Measurements from ENCODE around the gene PGS1.

PGS1 gene

DNA sequence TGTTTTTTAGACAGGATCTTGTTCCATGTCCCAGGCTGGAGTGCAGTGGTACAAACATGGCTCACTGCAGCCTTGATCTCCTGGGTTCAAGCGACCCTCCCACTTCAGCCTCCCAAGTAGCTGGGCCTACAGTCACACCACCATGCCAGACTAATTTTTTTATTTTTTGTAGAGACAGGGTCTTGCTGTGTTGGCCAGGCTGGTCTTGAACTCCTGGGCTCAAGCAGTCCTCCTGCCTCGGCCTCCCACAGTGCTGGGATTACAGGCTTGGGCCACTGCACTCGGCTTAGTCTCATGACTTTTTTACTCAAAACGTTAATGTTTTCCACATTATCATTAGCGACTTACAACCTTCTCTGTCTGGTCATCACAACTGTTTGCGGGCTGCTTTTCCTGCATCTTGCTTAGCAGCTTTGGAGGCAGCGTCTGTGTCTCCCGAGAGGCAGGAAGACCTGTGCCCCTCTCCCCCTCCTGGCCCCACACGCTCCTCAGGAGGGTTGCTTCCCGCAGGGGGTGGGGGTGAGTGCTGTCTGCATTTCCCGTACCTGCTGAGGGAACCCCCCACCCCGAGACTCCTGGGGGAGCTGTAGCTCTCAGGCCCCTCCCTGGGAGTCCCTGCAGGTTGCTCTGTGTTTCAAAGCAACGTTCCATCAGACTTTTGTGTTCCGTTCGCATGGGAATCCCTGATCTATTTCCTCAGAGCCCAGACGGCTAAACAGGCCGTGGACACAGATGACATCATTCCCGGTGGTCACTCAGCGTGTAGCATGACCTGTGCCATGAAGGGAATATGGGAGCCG is 52.6 kb downstream of the PGS1 start:
- H3K4me3 ChIP-seq (ENCODE audit: low read depth, low read length) = no peak overlapping the region
- DNase-seq (ENCODE audit: low read depth, low spot score) = no peak
- TF ChIP-seq, protein P1, sequence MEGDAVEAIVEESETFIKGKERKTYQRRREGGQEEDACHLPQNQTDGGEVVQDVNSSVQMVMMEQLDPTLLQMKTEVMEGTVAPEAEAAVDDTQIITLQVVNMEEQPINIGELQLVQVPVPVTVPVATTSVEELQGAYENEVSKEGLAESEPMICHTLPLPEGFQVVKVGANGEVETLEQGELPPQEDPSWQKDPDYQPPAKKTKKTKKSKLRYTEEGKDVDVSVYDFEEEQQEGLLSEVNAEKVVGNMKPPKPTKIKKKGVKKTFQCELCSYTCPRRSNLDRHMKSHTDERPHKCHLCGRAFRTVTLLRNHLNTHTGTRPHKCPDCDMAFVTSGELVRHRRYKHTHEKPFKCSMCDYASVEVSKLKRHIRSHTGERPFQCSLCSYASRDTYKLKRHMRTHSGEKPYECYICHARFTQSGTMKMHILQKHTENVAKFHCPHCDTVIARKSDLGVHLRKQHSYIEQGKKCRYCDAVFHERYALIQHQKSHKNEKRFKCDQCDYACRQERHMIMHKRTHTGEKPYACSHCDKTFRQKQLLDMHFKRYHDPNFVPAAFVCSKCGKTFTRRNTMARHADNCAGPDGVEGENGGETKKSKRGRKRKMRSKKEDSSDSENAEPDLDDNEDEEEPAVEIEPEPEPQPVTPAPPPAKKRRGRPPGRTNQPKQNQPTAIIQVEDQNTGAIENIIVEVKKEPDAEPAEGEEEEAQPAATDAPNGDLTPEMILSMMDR (IDR thresholded peaks at IDR 0.05; ENCODE audit: insufficient read depth, low read length, missing control alignments) = no peak
- POLR2A ChIA-PET = interaction anchor here (0.6 kb wide), 1 partner anchor 32 kb away, joined by 3 read pairs; no protein-coding TSS in a partner anchor
- CTCF ChIA-PET = interaction anchor here (3.1 to 4.4 kb wide), 2 partner anchors 9 to 70 kb away, joined by 11 to 30 read pairs; no protein-coding TSS in a partner anchor

DNA sequence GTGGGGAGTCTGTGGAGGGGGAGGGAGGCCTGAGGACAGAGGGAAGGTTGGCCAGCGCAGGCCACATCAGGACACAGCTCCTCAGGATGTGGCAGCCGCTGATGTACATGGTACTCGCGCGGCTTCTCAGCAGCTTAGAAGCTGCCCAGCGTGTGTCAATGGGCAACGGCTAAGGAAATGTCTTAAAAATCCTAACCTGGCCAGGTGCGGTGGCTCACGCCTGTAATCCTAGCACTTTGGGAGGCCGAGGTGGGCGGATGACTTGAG is 53.2 kb downstream of the PGS1 start:
- CTCF ChIA-PET = interaction anchor here (3.1 to 4.4 kb wide), 2 partner anchors 10 to 71 kb away, joined by 11 to 30 read pairs; no protein-coding TSS in a partner anchor
- POLR2A ChIA-PET = interaction anchor here (0.6 kb wide), 1 partner anchor 31 kb away, joined by 3 read pairs; no protein-coding TSS in a partner anchor
- DNase-seq (ENCODE audit: low read depth, low spot score) = no peak
- H3K4me3 ChIP-seq (ENCODE audit: low read depth, low read length) = no peak overlapping the region
- TF ChIP-seq, protein P1 (IDR thresholded peaks at IDR 0.05; ENCODE audit: insufficient read depth, low read length, missing control alignments) = no peak

DNA sequence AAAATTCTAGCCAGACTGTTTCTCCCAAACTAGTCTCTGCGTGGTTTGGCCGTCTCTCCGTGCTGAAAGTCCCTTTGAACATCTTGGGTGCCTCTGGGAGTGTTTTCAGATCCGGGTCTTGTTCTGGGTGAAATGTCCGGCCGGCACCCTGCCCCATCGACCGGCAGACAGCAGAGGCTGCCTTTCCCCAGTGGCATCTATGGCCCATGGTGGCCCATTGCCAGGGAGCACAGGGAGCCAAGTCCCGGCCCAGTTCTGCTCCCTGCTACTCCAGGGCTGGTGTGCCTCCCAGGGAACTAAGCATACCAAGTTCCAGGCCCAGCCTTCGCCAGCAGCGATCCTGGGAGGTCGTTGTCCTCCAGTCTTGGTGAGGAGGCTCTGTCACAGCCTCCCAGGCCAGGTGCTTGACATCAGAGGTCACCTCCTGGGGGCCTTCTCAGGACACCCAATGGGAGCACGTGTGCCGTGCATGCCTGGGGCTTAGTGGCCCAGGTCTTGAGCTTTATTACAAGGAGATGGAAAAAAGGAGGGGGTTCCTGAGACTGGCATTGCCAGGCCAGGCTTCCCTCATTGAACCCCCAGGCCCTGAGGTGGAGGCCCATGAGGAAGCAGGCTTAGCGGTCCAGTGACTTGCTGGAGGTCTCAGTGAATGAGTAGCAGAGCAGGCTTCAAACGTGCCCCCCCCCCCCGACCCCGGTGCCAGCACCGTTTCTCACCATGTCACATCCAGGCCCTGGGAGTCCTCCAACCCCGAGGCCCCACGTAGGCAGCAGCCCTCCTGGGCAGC is 54.0 kb downstream of the PGS1 start:
- TF ChIP-seq, protein P1 (IDR thresholded peaks at IDR 0.05; ENCODE audit: insufficient read depth, low read length, missing control alignments) = no peak
- no peak overlapping the region for H3K4me3 ChIP-seq (ENCODE audit: low read depth, low read length)
- DNase-seq (ENCODE audit: low read depth, low spot score) = no peak
- CTCF ChIA-PET = interaction anchor here (3.1 to 4.4 kb wide), 2 partner anchors 11 to 71 kb away, joined by 11 to 30 read pairs; no protein-coding TSS in a partner anchor
- POLR2A ChIA-PET = no interaction called here

DNA sequence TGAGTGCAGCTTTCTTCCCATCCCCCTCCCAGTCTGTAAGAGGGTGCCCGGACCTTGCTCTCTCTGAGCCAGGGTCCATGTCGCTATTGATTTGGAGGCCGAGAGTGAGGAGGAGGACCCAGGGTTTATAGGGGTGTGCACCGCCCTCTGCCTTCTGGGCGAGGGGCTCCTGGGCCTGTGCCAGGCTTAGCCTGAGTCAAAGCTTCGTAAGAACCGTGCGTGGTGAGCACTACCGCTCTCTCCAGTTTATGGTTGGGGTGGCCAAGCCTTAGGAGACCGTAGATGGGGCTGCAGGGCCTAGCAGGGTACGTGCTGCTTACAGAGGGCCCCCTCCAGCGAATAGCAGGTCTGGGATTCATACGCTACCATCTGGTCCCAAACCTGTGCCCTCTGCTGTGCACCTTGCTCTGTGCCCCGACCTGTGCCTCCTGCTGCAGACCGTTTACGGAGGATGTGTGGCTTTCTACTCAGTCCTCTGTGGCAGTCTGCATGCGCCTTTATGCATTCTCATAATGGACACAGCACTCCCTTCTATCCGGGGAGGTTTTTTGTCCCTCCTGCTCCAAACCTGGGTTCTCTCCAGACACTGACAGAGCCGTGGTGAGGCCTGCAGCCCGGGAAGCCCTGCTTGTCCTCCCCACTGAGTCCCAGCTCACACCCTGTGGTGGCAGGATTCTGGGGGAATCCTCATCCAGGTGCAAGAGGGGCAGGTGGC is 54.7 kb downstream of the PGS1 start:
- ChIA-PET CTCF (interaction anchor here (4.4 kb wide), 1 partner anchor 11 kb away, joined by 30 read pairs; no protein-coding TSS in a partner anchor), POLR2A (no interaction called here)
- TF ChIP-seq, protein P1 (IDR thresholded peaks at IDR 0.05; ENCODE audit: insufficient read depth, low read length, missing control alignments) = no peak
- no peak for DNase-seq (ENCODE audit: low read depth, low spot score)
- no peak overlapping the region for H3K4me3 ChIP-seq (ENCODE audit: low read depth, low read length)

DNA sequence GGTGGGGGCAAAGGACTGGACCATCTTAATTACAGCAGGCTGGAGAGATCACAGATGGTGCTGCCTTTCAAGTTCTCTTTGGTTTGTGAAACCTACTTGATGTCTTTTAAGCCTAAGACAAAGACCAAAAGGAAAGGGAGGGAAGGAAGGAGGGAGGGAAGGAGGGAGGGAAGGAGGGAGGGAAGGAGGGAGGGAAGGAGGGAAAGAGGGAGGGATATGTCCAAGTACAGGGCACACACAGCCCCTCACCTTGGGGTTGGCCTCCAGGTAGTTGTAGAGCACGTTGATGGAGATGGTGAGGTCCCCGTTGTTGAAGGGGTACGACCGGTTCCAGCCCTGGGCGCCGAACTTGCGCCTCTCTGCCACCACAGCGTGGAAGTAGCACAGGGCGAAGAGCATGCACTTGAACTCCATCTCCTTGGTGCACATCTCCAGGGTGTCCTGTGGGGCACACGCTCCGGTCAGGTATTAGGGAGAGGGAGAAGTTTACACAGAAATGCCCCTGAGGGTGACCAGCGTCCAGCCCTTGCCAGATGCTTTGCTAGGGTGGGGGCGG is 55.4 kb downstream of the PGS1 start:
- TF ChIP-seq, protein P1 (IDR thresholded peaks at IDR 0.05; ENCODE audit: insufficient read depth, low read length, missing control alignments) = no peak
- ChIA-PET CTCF (interaction anchor here (1.4 to 4.4 kb wide), 2 partner anchors 12 kb away, joined by 7 to 30 read pairs; no protein-coding TSS in a partner anchor), POLR2A (no interaction called here)
- no peak for DNase-seq (ENCODE audit: low read depth, low spot score)
- H3K4me3 ChIP-seq (ENCODE audit: low read depth, low read length) = no peak overlapping the region
